A549 (cell line): ENCODE data around the gene CD99. TPM values are rescaled to one million over a fixed set of nuclear protein-coding genes. Genes with fewer than 3 reads are reported as not detected.

Experiments used
- ATAC-seq, 2 experiments: fragments of 200-7000 bp in 1 of 2; fragments of >200 bp in 1 of 2; cut with Nextera tagmentation in 1 of 2; cut with Tn5 transposase in 1 of 2; 3 replicates each; pipeline versions ENCODE4 v1.8.0 to v1.9.1; 2018 to 2020; ENCODE audit warnings: mild to moderate bottlenecking in 1 of 2, moderate library complexity in 1 of 2
- CTCF ChIA-PET: fragments of 300-600 bp; sonication (Branson Sonifier 250); formaldehyde crosslinking; extraction: SDS; loops from one replicate; lab custom pipeline; 2021; ENCODE audit warnings: antibody characterized with exemption, inconsistent platforms; lab: Yijun Ruan, JAX
- POLR2A ChIA-PET: fragments of 350-600 bp; formaldehyde crosslinking; extraction: SDS; loops from one replicate; lab custom pipeline; 2021; ENCODE audit warnings: antibody characterized with exemption, inconsistent platforms; lab: Yijun Ruan, JAX
- DNase-seq, 2 experiments: peaks; one replicate each; pipeline versions ENCODE4 v3.0.0 to v3.0.0-alpha.2; 2011 to 2016; ENCODE audit warnings: low read depth in 1 of 2, low spot score in 1 of 2
- FAIRE-seq: peaks from 2 replicates; lab custom pipeline; 2011; peaks lifted over from hg19 to GRCh38; lab: Jason Lieb, UNC
- H3K27ac ChIP-seq, 2 experiments: fragments of >200 bp; sonication (Bioruptor Twin); formaldehyde crosslinking; 3 replicates each; pipeline ENCODE4 v1.5.1; 2016 to 2017
- H3K4me1 ChIP-seq: fragments of >200 bp; sonication (Bioruptor Twin); formaldehyde crosslinking; 3 replicates; pipeline ENCODE4 v1.6.1; 2016
- H3K4me2 ChIP-seq: fragments of >200 bp; sonication (Bioruptor Twin); formaldehyde crosslinking; 3 replicates; pipeline ENCODE4 v1.6.1; 2016
- H3K4me3 ChIP-seq: fragments of >200 bp; sonication (Bioruptor Twin); formaldehyde crosslinking; 3 replicates; pipeline ENCODE4 v1.5.1; 2016
- H3K9me3 ChIP-seq: fragments of >200 bp; sonication (Bioruptor Twin); formaldehyde crosslinking; 3 replicates; pipeline ENCODE4 v1.6.1; 2016
- CBX2 ChIP-seq: fragments of 200-600 bp; sonication (generic); IDR thresholded peaks from 2 replicates; pipeline ENCODE4 v1.6.1; 2016; ENCODE audit warnings: low read depth, mild to moderate bottlenecking, borderline replicate concordance
- E2F6 ChIP-seq: IDR thresholded peaks from 2 replicates; pipeline ENCODE4 v1.6.1; 2012; ENCODE audit warnings: low read depth, borderline replicate concordance
- EHF ChIP-seq: fragments of 250-450 bp; sonication (Bioruptor Pico); IDR thresholded peaks from 2 replicates; pipeline ENCODE4 v1.5.0; 2020; ENCODE audit warnings: mild to moderate bottlenecking
- EHMT2 ChIP-seq: fragments of 200-600 bp; sonication (generic); IDR thresholded peaks from 2 replicates; pipeline ENCODE4 v1.6.1; 2016; ENCODE audit warnings: antibody characterized with exemption, low read depth, mild to moderate bottlenecking, moderate library complexity
- EP300 ChIP-seq, 2 experiments: fragments of >200 bp; sonication (Bioruptor Twin); formaldehyde crosslinking; IDR thresholded peaks; 2 replicates in 1 of 2; 3 replicates in 1 of 2; pipeline ENCODE4 v1.6.1; 2016 to 2017
- ESRRA ChIP-seq: fragments of 150-350 bp; IDR thresholded peaks from 2 replicates; pipeline ENCODE4 v1.6.1; 2014; ENCODE audit warnings: mild to moderate bottlenecking, low read length, borderline replicate concordance
- FOSB ChIP-seq: fragments of 250-450 bp; sonication (Bioruptor Pico); IDR thresholded peaks from 2 replicates; pipeline ENCODE4 v1.5.0; 2020; ENCODE audit warnings: mild to moderate bottlenecking, moderate library complexity
- FOSL2 ChIP-seq, 2 experiments: fragments of 450-650 bp in 1 of 2; fragments of >200 bp in 1 of 2; sonication (Bioruptor Twin) in 1 of 2; formaldehyde crosslinking; IDR thresholded peaks; 2 replicates each; pipeline versions ENCODE4 v1.5.0 to v1.6.1; 2016 to 2020; ENCODE audit warnings: mild to moderate bottlenecking in 1 of 2, moderate library complexity in 1 of 2
- HDAC2 ChIP-seq: fragments of 200-600 bp; sonication (generic); IDR thresholded peaks from 2 replicates; pipeline ENCODE4 v1.6.1; 2016
- HEYL ChIP-seq: fragments of 250-450 bp; sonication (Bioruptor Pico); IDR thresholded peaks from 2 replicates; pipeline ENCODE4 v1.8.0; 2021; ENCODE audit warnings: mild to moderate bottlenecking, moderate library complexity
- JUN ChIP-seq, 2 experiments: fragments of >200 bp; sonication (Bioruptor Twin); formaldehyde crosslinking; IDR thresholded peaks; 2 replicates in 1 of 2; 3 replicates in 1 of 2; pipeline ENCODE4 v1.6.1; 2016 to 2017
- JUNB ChIP-seq: fragments of >200 bp; sonication (Bioruptor Twin); formaldehyde crosslinking; IDR thresholded peaks from 2 replicates; pipeline ENCODE4 v1.6.1; 2016
- MAFK ChIP-seq: fragments of 450-650 bp; IDR thresholded peaks from 2 replicates; pipeline ENCODE4 v1.6.1; 2014; ENCODE audit not compliant: partially characterized antibody
- MYC ChIP-seq: IDR thresholded peaks from 2 replicates; pipeline ENCODE4 v1.6.1; 2012; ENCODE audit warnings: mild to moderate bottlenecking, inconsistent platforms, low read length, improper control_type of control experiment, borderline replicate concordance
- NFE2L2 ChIP-seq: fragments of 150-350 bp; conservative IDR thresholded peaks from 2 replicates; pipeline ENCODE4 v1.6.1; 2014; ENCODE audit warnings: low read length
- PHF8 ChIP-seq: fragments of 200-600 bp; sonication (generic); IDR thresholded peaks from 2 replicates; pipeline ENCODE4 v1.6.1; 2016; ENCODE audit warnings: low read depth, mild to moderate bottlenecking, antibody characterized with exemption, moderate library complexity, borderline replicate concordance
- POLR2A ChIP-seq: IDR thresholded peaks from 2 replicates; pipeline ENCODE4 v1.6.1; 2012; ENCODE audit warnings: mild to moderate bottlenecking, low read length
- POLR2AphosphoS2 ChIP-seq: conservative IDR thresholded peaks from 2 replicates; pipeline ENCODE4 v1.6.1; 2012; ENCODE audit warnings: low read length, improper control_type of control experiment, inconsistent platforms
- RAD21 ChIP-seq, 2 experiments: fragments of >200 bp in 1 of 2; sonication (Bioruptor Twin) in 1 of 2; formaldehyde crosslinking in 1 of 2; IDR thresholded peaks in 1 of 2; conservative IDR thresholded peaks in 1 of 2; 2 replicates in 1 of 2; 3 replicates in 1 of 2; pipeline ENCODE4 v1.6.1; 2012 to 2018; ENCODE audit warnings: inconsistent platforms in 1 of 2
- RARB ChIP-seq: fragments of 250-450 bp; sonication (Bioruptor Pico); IDR thresholded peaks from 2 replicates; pipeline ENCODE4 v1.8.0; 2021; ENCODE audit warnings: mild to moderate bottlenecking, moderate library complexity
- RNF2 ChIP-seq: fragments of 200-600 bp; sonication (generic); IDR thresholded peaks from 2 replicates; pipeline ENCODE4 v1.6.1; 2016; ENCODE audit warnings: low read depth, mild to moderate bottlenecking, antibody characterized with exemption, moderate library complexity, borderline replicate concordance
- SMC3 ChIP-seq: fragments of >200 bp; sonication (Bioruptor Twin); formaldehyde crosslinking; IDR thresholded peaks from 3 replicates; pipeline ENCODE4 v1.6.1; 2018; ENCODE audit warnings: inconsistent platforms
- TP53 ChIP-seq: fragments of 250-450 bp; sonication (Bioruptor Pico); IDR thresholded peaks from 2 replicates; pipeline ENCODE4 v1.5.0; 2021; ENCODE audit warnings: mild to moderate bottlenecking, moderate library complexity
- ZSCAN20 ChIP-seq: fragments of 250-450 bp; sonication (Bioruptor Pico); IDR thresholded peaks from 2 replicates; pipeline ENCODE4 v1.8.0; 2022; ENCODE audit warnings: mild to moderate bottlenecking, moderate library complexity
- WGBS: methylation state at CpG from one replicate; pipeline ENCODE4 v1.1.6; 2017; ENCODE audit errors: missing lambda C conversion rate; 5-methylcytosine and 5-hydroxymethylcytosine counted together
- polyA minus RNA-seq: library from RNA; depleted of rRNA, polyadenylated mRNA; stranded (reverse); fragments of >200 nt; gene quantifications from 2 replicates; pipeline ENCODE4 v1.2.3, GENCODE V29; 2011; rRNA and poly(A)+ RNA removed
- polyA plus RNA-seq, 4 experiments: library from polyadenylated mRNA; depleted of rRNA in 3 of 4; stranded (reverse); fragments of >200 nt; fragmentation: RNase III in 1 of 4; extraction: RNeasy Plus Mini Kit Qiagen cat#74134 plus additional on column Dnase treatment in 1 of 4; gene quantifications; 2 replicates in 3 of 4; 3 replicates in 1 of 4; pipeline ENCODE4 v1.2.3, GENCODE V29; 2011 to 2017
- TF ChIP-seq, protein P1 (sequence below): fragments of 450-650 bp; IDR thresholded peaks from 2 replicates; pipeline ENCODE4 v1.6.1; 2014; ENCODE audit warnings: antibody characterized with exemption

CD99 gene, protein sequence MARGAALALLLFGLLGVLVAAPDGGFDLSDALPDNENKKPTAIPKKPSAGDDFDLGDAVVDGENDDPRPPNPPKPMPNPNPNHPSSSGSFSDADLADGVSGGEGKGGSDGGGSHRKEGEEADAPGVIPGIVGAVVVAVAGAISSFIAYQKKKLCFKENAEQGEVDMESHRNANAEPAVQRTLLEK
- polyA plus RNA-seq (2011; rRNA removed): 111 and 136 TPM in 2 replicates
- 237 and 240 TPM in 2 replicates for polyA plus RNA-seq (2012; cell fraction: cytosol; rRNA removed)
- 129 and 130 TPM in 2 replicates for polyA plus RNA-seq (2012; cell fraction: nucleus; rRNA removed)
- polyA plus RNA-seq (2017; fragmentation: RNase III; extraction: RNeasy Plus Mini Kit Qiagen cat#74134 plus additional on column Dnase treatment): 172 to 199 TPM (median 176 TPM) in 3 replicates
- polyA minus RNA-seq: 71.0 and 74.8 TPM in 2 replicates

DNA sequence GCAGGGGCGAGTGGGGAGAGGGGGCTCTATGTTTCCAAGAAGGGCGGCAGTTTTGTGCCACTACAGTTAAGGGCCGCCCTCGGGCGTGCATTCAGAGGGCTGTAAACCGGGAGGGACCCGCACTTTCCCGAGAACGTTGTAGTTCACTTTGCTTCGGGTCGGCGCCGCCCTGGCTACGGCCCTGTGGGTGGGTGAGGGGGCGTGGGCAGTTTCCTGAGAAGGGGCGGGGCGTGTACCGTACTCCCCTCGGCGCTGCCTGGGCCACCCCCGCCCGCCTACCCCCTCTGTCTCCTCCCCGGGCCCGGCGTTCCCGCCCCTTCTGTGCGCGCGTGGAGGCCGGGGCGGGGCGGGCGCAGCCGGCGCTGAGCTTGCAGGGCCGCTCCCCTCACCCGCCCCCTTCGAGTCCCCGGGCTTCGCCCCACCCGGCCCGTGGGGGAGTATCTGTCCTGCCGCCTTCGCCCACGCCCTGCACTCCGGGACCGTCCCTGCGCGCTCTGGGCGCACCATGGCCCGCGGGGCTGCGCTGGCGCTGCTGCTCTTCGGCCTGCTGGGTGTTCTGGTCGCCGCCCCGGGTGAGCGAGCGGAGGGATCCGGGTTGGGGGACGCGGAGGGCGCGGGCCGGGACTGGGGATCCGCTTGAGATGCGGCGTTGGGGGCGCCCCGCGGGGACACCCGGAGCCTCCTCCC, at the start of gene CD99:
TSS of gene CD99 (plus strand) at position 440 of the 687 bp plus-strand sequence. CDS start at position 506, 66 bp downstream.
- peak; percentile 83 to 92 for DNase-seq
- no peak for FAIRE-seq
- peaks cover 15% of the 10 kb centered on the region; the same call in 2 of the 3 replicates for H3K4me1 ChIP-seq
- ChIA-PET CTCF (no interaction called here), POLR2A (no interaction called here)
- H3K9me3 ChIP-seq: no peaks in the 10 kb centered on the region
- peak within 1 kb of the TSS; percentile 85 to 94 for H3K27ac ChIP-seq
- ATAC-seq: peak; percentile 93 to 97
- peak within 1 kb of the TSS; percentile 83 for H3K4me2 ChIP-seq
- H3K4me3 ChIP-seq: peak within 1 kb of the TSS; percentile 82
- WGBS: 1% methylated on average over 34 of the region's 73 CpGs
- TF ChIP-seq JUNB: no peak
- TF ChIP-seq JUN (IDR thresholded peaks at IDR 0.05): peak; percentile 8 to 66; a peak in 2 of 5 replicates
- 0 out of 5 replicates have a peak, but pooled peaks of 1 of the 2 experiments have one; percentile 8 for TF ChIP-seq RAD21 (conservative IDR thresholded peaks at IDR 0.05 in 1 of 2, IDR thresholded peaks at IDR 0.05 in 1 of 2)
- TF ChIP-seq E2F6: 0 out of 2 replicates have a peak, but pooled peaks have one; percentile 13
- TF ChIP-seq EHMT2: no peak
- peak; percentile 57 for TF ChIP-seq PHF8
- TF ChIP-seq SMC3: peak; percentile 5; the same call in 1 of the 3 replicates

GRCh38 chrX:2642146-2642545, 48.9 kb upstream of the CD99 start:
- ATAC-seq: no peak
- TF ChIP-seq HEYL (CRISPR knock-in tag): no peak
- TF ChIP-seq, all 56 proteins: peak for 0
- FAIRE-seq: no peak

GRCh38 chrX:2642791-2643190, 48.3 kb upstream of the CD99 start:
- H3K4me3 ChIP-seq: no peak overlapping the region
- FAIRE-seq: no peak
- H3K27ac ChIP-seq: no peak overlapping the region
- no peaks in the 10 kb centered on the region for H3K4me1 ChIP-seq
- H3K9me3 ChIP-seq: no peaks in the 10 kb centered on the region
- ChIA-PET POLR2A (no interaction called here), CTCF (no interaction called here)
- ATAC-seq: 0 out of 6 replicates have a peak, but pooled peaks of 1 of the 2 experiments have one; percentile 21
- 82% methylated on average over 10 of the region's 10 CpGs for WGBS
- H3K4me2 ChIP-seq: no peak overlapping the region
- DNase-seq: no peak
- TF ChIP-seq ESRRA: no peak
- TF ChIP-seq POLR2A: no peak
- no peak for TF ChIP-seq POLR2AphosphoS2
- TF ChIP-seq CBX2: no peak
- TF ChIP-seq RNF2: no peak
- no peak for TF ChIP-seq FOSL2 (IDR thresholded peaks at IDR 0.05)
- no peak for TF ChIP-seq FOSL2 (CRISPR knock-in tag; IDR thresholded peaks at IDR 0.05)
- no peak for TF ChIP-seq ZSCAN20 (CRISPR knock-in tag)
- no peak for TF ChIP-seq NFE2L2

More at GRCh38 chrX:2642146-2642545, 48.9 kb upstream of the CD99 start:
- no peak overlapping the region for H3K4me3 ChIP-seq
- no peaks in the 10 kb centered on the region for H3K9me3 ChIP-seq
- DNase-seq: no peak
- no peak overlapping the region for H3K27ac ChIP-seq
- CTCF ChIA-PET: no interaction called here
- WGBS: 89% methylated on average over 8 of the region's 8 CpGs
- POLR2A ChIA-PET: no interaction called here
- no peak overlapping the region for H3K4me2 ChIP-seq
- no peaks in the 10 kb centered on the region for H3K4me1 ChIP-seq

DNA sequence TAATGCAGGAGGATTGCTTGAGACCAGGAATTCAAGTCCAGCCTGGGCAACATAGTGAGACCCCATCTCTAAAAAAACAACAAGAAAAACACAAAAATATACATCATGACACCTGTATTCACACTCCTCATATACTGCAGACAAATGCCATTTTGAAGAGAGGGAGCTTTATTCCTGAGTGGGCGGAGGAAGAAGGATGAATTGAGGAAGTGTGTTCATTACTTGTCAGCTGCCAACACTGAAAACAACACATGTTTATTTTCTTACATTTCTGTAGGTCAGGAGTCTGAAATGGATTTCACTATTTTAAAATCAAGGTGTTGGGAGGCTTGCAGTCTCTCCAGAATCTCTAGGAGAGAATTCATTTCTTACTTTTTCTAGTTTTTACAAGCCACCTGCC, 47.2 kb upstream of the CD99 start:
- H3K4me2 ChIP-seq: no peak overlapping the region
- TF ChIP-seq FOSB (CRISPR knock-in tag): no peak
- no peak for TF ChIP-seq MYC
- TF ChIP-seq TP53 (CRISPR knock-in tag): no peak
- no peak for TF ChIP-seq JUN (IDR thresholded peaks at IDR 0.05)
- TF ChIP-seq RNF2: no peak
- no peak for TF ChIP-seq EHF
- TF ChIP-seq ZSCAN20 (CRISPR knock-in tag): no peak
- TF ChIP-seq, protein P1, sequence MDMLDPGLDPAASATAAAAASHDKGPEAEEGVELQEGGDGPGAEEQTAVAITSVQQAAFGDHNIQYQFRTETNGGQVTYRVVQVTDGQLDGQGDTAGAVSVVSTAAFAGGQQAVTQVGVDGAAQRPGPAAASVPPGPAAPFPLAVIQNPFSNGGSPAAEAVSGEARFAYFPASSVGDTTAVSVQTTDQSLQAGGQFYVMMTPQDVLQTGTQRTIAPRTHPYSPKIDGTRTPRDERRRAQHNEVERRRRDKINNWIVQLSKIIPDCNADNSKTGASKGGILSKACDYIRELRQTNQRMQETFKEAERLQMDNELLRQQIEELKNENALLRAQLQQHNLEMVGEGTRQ: no peak
- TF ChIP-seq HDAC2: no peak
- TF ChIP-seq EP300 (IDR thresholded peaks at IDR 0.05): no peak
- no peak for TF ChIP-seq ESRRA
- no peak for TF ChIP-seq MAFK
- TF ChIP-seq POLR2A: no peak
- TF ChIP-seq RARB: no peak
- TF ChIP-seq, all 56 proteins: peak for 0
- CTCF ChIA-PET: no interaction called here
- Histone ChIP-seq H3K4me3 (no peak overlapping the region), H3K27ac (no peak overlapping the region), H3K4me1 (no peaks in the 10 kb centered on the region), H3K9me3 (no peaks in the 10 kb centered on the region)
- 90% methylated on average over 1 of the region's 1 CpG for WGBS
- no peak for ATAC-seq
- POLR2A ChIA-PET: no interaction called here
- no peak for FAIRE-seq
- DNase-seq: no peak
